AG10803 (cell line): Measurements from ENCODE around the gene SCYGR6.
A peak's percentile ranks its signal among the peaks of the same experiment; 100 is the strongest.
"Not testable (repeated sequence)": the region's sequence is repeated elsewhere in the genome, so short reads cannot be mapped to it uniquely, and the experiment has no call there.

Experiments
- DNase-seq: peaks from one replicate; pipeline ENCODE4 v3.0.0; 2010; ENCODE audit warnings: low read depth
- H3K4me3 ChIP-seq: 2 replicates; pipeline ENCODE4 v1.5.1; 2011; ENCODE audit warnings: mild to moderate bottlenecking, low read length, control low read depth
- TF ChIP-seq, protein P1 (sequence below): conservative IDR thresholded peaks from 2 replicates; pipeline ENCODE4 v1.5.1; 2011; ENCODE audit warnings: mild to moderate bottlenecking, low read length, control low read depth, inconsistent platforms

Gene SCYGR6

DNA sequence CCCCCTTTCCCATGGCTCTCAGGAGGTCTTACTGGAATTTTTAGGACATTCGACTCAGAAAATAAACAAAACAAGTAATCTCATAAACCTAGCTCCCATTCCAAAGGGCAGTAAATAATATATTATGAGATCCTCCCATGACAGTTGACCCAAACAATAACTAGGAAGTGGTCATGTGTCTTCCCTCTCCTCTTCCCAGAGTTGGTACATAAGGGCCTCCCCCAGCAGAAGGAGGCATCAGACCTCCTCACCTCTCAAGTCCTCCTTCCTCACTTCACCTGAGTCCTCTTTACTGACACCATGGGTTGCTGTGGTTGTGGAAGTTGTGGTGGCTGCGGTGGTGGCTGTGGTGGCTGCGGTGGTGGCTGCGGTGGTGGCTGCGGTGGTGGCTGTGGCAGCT, 3.5 kb upstream of the SCYGR6 start, which contains the start of gene SCYGR7:
Gene SCYGR7, plus strand, starts transcription at position 301 of the 400 bp plus-strand sequence. Its CDS starts 0 bp downstream, at position 301.
- TF ChIP-seq, protein P1, sequence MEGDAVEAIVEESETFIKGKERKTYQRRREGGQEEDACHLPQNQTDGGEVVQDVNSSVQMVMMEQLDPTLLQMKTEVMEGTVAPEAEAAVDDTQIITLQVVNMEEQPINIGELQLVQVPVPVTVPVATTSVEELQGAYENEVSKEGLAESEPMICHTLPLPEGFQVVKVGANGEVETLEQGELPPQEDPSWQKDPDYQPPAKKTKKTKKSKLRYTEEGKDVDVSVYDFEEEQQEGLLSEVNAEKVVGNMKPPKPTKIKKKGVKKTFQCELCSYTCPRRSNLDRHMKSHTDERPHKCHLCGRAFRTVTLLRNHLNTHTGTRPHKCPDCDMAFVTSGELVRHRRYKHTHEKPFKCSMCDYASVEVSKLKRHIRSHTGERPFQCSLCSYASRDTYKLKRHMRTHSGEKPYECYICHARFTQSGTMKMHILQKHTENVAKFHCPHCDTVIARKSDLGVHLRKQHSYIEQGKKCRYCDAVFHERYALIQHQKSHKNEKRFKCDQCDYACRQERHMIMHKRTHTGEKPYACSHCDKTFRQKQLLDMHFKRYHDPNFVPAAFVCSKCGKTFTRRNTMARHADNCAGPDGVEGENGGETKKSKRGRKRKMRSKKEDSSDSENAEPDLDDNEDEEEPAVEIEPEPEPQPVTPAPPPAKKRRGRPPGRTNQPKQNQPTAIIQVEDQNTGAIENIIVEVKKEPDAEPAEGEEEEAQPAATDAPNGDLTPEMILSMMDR: no peak
- DNase-seq: no peak
- no peak within 1 kb of the TSS for H3K4me3 ChIP-seq

DNA sequence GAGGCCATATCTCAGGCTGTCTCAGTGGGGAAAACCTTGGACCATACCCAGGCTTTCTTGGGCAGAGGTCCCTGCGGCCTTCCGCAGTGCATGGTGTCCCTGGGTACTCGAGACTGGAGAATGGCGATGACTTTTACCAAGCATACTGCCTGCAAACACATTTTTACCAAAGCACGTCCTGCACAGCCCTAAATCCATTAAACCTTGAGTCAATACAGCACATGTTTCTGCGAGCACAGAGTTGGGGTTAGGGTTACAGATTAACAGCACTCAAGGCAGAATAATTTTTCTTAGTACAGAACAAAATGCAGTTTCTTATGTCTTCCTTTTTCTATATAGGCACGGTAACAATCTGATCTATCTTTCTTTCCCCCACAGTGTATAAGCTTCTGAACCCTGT, 1.7 kb downstream of the SCYGR6 start:
- not testable (repeated sequence) for H3K4me3 ChIP-seq

DNA sequence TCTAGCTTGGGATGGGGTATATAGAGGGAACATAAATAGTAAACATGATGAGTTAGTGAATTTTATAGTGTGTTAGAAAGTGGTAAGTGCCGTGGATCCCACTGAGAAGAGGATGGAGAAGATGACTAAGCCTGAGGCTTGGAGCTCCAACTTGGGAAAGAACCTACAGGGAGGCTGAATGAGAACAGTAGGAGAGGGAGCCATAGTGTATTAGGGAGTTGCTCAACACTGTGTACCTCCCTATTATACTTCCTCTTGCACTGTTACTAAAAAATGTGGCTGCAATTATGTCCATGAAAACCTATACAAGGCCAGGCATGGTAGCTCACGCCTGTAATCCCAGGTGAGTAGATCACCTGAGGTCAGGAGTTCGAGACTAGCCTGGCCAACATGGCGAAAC, 3.9 kb downstream of the SCYGR6 start:
- TF ChIP-seq, protein P1: no peak

More for the DNA sequence above, 1.7 kb downstream of the SCYGR6 start:
- DNase-seq: not testable (repeated sequence)

DNA sequence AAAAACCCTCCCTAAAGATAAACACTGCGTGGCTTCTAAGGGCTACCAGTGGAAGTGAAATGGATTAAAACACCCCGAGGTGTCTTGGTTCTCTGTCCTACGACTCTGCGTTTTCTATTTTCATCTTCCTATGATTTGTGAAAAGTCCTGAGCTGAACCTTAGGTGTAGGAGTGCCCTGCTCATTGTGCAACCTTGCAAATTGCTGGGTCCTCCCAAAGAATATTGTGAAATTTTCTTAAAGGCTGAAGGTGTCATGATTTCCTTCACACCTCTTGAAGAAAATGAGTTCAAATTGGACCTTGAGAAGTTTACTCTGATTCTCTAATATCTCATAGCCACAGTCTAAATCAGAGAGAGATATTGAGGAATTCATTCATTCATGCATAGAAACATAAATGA, 4.9 kb downstream of the SCYGR6 start:
- DNase-seq: no peak
- TF ChIP-seq, protein P1: no peak
- no peak overlapping the region for H3K4me3 ChIP-seq

More for the DNA sequence above, 3.9 kb downstream of the SCYGR6 start:
- no peak for DNase-seq
- no peak overlapping the region for H3K4me3 ChIP-seq

DNA sequence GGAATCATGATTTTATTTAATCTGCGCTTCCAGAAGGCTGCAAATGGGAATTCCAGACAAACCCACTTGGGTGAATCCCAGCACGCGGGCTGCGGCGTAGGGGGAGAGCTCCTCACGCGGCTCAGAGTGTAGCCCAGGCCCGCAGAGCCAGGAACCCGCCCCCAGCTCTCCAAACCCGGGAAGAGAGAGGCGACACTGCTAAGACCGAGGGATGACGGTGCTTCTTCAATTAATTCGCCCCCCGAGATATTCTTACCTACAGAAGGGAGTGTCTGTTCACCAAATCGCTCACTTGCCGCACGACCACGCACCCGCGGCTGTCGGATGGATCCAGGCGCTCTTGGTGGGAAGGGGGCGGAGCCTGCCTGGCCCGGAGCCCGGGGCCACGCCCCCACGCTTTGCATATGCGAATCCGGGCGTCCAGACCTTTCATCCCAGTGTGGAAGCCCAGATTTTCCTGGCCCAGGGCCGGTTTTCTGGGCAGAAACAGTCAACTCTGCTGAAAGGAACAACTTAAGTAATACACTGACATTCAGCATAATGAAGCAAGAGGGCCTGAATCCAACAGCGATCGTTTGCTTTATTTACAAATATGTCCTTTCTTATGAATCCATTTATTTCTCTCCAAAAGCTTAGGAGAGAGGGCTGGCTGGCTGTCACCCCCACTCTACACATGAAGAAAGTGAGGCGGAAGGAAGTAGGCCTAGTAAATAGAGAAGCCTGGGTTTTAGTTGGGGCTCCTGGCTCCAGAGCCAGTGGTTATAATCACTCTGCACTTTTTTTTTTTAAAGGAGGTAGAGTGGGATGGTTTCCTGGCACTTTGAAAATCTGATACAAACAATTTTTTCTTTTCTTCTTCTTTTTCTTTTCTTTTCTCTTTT, 6.6 kb downstream of the SCYGR6 start, which contains the start of gene SLC19A3:
Gene SLC19A3, minus strand, starts transcription at position 342 of the 881 bp plus-strand sequence. CDS start 15,710 bp downstream, outside the sequence.
- TF ChIP-seq, protein P1: no peak
- peak; percentile 68 for DNase-seq
- H3K4me3 ChIP-seq: peak within 1 kb of the TSS; percentile 50

DNA sequence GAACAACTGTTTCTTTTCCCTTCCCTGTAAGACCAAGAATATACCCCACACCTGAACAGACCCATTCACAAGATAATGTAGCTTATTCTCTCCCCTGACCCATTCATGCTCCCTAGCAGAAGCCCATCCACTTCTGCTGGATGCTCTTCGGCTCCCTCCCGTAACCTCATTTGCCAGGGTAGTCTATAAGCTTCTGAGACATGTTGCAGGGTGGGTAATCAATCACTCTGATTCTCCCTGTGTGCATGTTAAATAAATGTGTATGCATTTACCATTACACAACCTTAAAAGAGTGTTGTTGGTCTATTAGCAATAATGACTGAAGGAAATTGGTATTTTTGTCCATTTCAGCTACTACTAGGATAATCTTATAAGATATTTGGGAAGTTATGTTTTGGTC, 8.1 kb downstream of the SCYGR6 start:
- H3K4me3 ChIP-seq: no peak overlapping the region
- DNase-seq: no peak
- TF ChIP-seq, protein P1: no peak

DNA sequence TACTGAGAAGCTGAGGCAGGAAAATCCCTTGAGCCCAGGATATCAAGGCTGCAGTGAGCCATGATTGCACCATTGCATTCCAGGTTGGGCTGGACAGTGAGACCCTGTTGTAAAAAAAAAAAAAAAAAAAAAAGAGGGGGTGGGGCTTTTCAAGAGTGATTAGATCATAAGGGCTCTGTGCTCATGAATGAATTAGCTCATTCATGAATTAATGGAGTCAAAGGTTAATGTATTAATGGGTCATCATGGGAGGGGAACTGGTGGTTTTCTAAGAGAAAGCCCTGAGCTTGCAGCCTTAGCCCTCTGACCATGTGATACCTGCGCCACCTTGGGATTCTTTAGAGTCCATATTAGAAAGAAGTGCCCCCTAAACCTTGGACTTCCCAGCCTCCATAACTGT, 11.3 kb downstream of the SCYGR6 start:
- no peak for DNase-seq
- TF ChIP-seq, protein P1: no peak
- H3K4me3 ChIP-seq: no peak overlapping the region
